DOHH2 (cell line): Measurements from ENCODE around the gene DOCK8.
"Not testable (repeated sequence)": the region's sequence is repeated elsewhere in the genome, so short reads cannot be mapped to it uniquely, and the experiment has no call there.

Source experiments
- H3F3A ChIP-seq: fragments of 200-600 bp; sonication (generic), shearing (Covaris generic); 2 replicates; pipeline ENCODE4 v1.6.0; 2016; ENCODE audit warnings: antibody characterized with exemption, mild to moderate bottlenecking; ENCODE audit not compliant: control insufficient read depth, insufficient read depth
- H3K27ac ChIP-seq: fragments of 200-600 bp; sonication (generic); 2 replicates; pipeline ENCODE4 v1.5.1; 2014; ENCODE audit warnings: low read depth, mild to moderate bottlenecking, low read length, moderate library complexity
- H3K27me3 ChIP-seq: fragments of 200-600 bp; sonication (generic); 2 replicates; pipeline ENCODE4 v1.6.1; 2014; ENCODE audit warnings: mild to moderate bottlenecking, low read length, mixed read lengths; ENCODE audit not compliant: control insufficient read depth
- H3K36me3 ChIP-seq: fragments of 200-600 bp; sonication (generic); 2 replicates; pipeline ENCODE4 v1.6.1; 2014; ENCODE audit warnings: mild to moderate bottlenecking, low read length, moderate library complexity, mixed read lengths; ENCODE audit not compliant: control insufficient read depth
- H3K4me1 ChIP-seq: fragments of 200-600 bp; sonication (generic); 2 replicates; pipeline ENCODE4 v1.6.1; 2014; ENCODE audit warnings: mild to moderate bottlenecking, low read length, mixed read lengths; ENCODE audit not compliant: control insufficient read depth
- H3K4me2 ChIP-seq: fragments of 200-600 bp; sonication (generic); 2 replicates; pipeline ENCODE4 v1.6.0; 2014; ENCODE audit warnings: mild to moderate bottlenecking, low read length, moderate library complexity
- H3K4me3 ChIP-seq: fragments of 200-600 bp; sonication (generic); 2 replicates; pipeline ENCODE4 v1.5.1; 2014; ENCODE audit warnings: mild to moderate bottlenecking, low read length, mixed read lengths
- H3K79me2 ChIP-seq: fragments of 200-600 bp; sonication (generic); 2 replicates; pipeline ENCODE4 v1.6.1; 2014; ENCODE audit warnings: mild to moderate bottlenecking, low read length, mixed read lengths; ENCODE audit not compliant: control insufficient read depth
- H3K9me2 ChIP-seq: fragments of 200-600 bp; sonication (generic); replicated peaks from 2 replicates; pipeline ENCODE4 v1.6.1; 2014; ENCODE audit warnings: mild to moderate bottlenecking, low read length, mixed read lengths; ENCODE audit not compliant: control insufficient read depth
- H3K9me3 ChIP-seq: fragments of 200-600 bp; sonication (generic); 2 replicates; pipeline ENCODE4 v1.6.1; 2014; ENCODE audit warnings: antibody characterized with exemption, low read length, mixed read lengths; ENCODE audit not compliant: control insufficient read depth, insufficient read depth
- H4K20me1 ChIP-seq: fragments of 200-600 bp; sonication (generic); 2 replicates; pipeline ENCODE4 v1.6.0; 2014; ENCODE audit warnings: low read depth, mild to moderate bottlenecking, antibody characterized with exemption, low read length, moderate library complexity; ENCODE audit not compliant: control insufficient read depth, insufficient read depth
- EZH2phosphoT487 ChIP-seq: fragments of 200-600 bp; sonication (generic); IDR thresholded peaks from 2 replicates; pipeline ENCODE4 v1.6.1; 2017; ENCODE audit warnings: borderline replicate concordance, mild to moderate bottlenecking, antibody characterized with exemption, low read length, moderate library complexity, mixed read lengths
- TF ChIP-seq, protein P1 (sequence below): fragments of 200-600 bp; sonication (generic); IDR thresholded peaks from one replicate; pipeline ENCODE4 v1.5.1; 2014; ENCODE audit warnings: antibody characterized with exemption, mild to moderate bottlenecking, low read depth, low read length; ENCODE audit not compliant: poor library complexity, severe bottlenecking

DOCK8 gene

DNA sequence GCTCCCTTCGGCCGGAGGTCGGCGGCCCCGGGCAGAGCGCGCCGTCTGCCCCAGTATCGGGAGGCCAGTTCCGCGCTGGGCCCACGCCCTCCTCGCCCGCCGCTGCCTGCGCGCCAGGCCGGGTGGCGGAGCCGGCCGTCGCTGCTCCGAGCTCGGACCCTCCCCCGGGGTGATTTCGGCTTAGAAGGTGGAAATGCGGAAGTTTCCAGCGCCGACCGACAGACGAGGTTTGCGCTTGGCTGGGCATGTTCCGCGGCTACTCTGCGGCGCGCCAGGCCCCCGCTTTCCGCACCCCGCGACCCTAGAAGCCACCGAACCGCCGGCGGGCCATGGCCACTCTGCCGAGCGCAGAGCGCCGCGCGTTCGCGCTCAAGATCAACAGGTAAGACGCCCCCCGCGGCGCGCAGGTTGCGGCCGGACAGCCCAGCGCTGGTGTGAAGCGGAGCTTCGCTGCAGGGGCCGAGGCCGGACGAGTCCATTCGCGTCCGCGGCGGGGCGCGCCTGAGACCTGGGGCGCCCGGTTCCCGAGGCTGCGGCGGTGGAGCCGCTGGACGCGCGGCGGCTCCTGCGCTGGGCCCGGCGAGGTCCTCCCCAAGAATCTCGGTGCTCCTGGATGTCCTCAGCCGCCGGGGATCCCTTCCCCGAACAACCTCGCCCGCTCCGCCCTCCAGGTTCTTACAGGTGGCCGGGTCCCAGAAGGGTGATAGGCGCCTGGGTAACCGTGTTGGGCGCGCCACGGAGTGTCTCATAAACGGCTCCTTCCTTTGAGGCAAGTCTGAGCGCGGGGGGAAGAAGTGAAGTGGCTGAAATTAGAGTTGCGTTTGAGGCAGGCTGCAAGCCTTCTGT is at the start of gene DOCK8:
Gene DOCK8 (plus strand): TSS at position 218 of the 846 bp plus-strand sequence. CDS start 112 bp downstream, at position 330.
- H3K27ac ChIP-seq, result peak within 1 kb of the TSS; percentile 31
- TF ChIP-seq EZH2phosphoT487, result no peak
- TF ChIP-seq, protein P1, sequence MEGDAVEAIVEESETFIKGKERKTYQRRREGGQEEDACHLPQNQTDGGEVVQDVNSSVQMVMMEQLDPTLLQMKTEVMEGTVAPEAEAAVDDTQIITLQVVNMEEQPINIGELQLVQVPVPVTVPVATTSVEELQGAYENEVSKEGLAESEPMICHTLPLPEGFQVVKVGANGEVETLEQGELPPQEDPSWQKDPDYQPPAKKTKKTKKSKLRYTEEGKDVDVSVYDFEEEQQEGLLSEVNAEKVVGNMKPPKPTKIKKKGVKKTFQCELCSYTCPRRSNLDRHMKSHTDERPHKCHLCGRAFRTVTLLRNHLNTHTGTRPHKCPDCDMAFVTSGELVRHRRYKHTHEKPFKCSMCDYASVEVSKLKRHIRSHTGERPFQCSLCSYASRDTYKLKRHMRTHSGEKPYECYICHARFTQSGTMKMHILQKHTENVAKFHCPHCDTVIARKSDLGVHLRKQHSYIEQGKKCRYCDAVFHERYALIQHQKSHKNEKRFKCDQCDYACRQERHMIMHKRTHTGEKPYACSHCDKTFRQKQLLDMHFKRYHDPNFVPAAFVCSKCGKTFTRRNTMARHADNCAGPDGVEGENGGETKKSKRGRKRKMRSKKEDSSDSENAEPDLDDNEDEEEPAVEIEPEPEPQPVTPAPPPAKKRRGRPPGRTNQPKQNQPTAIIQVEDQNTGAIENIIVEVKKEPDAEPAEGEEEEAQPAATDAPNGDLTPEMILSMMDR, result peak; percentile 60
- peak within 1 kb of the TSS; percentile 87 for H3K4me3 ChIP-seq
- peak within 1 kb of the TSS; percentile 76 for H3K4me2 ChIP-seq
- H3K27me3 ChIP-seq, result no peaks in the 10 kb centered on the region
- no peaks in the 10 kb centered on the region for H3K9me2 ChIP-seq
- no peaks in the 10 kb centered on the region for H3K36me3 ChIP-seq
- peaks cover 44% of the 10 kb centered on the region for H3K4me1 ChIP-seq
- no peaks in the 10 kb centered on the region for H4K20me1 ChIP-seq
- peaks cover 11% of the 10 kb centered on the region for H3K79me2 ChIP-seq
- H3K9me3 ChIP-seq, result no peaks in the 10 kb centered on the region
- peaks cover 9% of the 10 kb centered on the region; the same call in 1 of the 2 replicates for H3F3A ChIP-seq

DNA sequence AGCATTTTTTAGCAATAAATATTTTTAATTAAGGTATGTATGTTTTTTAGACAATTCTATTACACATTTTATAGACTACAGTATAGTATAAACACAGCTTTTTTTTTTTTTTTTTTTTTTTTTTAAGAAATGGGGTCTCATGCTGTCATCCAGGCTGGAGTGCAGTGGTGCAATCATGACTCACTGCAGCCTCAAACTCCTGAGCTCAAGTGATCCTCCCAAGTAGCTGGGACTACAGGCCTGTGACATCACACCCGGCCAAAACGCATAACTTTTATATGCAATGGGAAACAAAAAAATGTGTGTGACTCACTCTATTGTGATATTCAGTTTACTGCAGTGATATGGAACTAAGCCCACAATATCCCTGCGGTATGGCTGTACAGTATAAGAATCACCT is 44.9 kb upstream of the DOCK8 start:
- not testable (repeated sequence) for H3K4me3 ChIP-seq, H3K9me3 ChIP-seq, H3K27ac ChIP-seq, H3F3A ChIP-seq, H3K27me3 ChIP-seq, H3K79me2 ChIP-seq, H3K4me2 ChIP-seq, H4K20me1 ChIP-seq, H3K36me3 ChIP-seq, H3K4me1 ChIP-seq, H3K9me2 ChIP-seq

DNA sequence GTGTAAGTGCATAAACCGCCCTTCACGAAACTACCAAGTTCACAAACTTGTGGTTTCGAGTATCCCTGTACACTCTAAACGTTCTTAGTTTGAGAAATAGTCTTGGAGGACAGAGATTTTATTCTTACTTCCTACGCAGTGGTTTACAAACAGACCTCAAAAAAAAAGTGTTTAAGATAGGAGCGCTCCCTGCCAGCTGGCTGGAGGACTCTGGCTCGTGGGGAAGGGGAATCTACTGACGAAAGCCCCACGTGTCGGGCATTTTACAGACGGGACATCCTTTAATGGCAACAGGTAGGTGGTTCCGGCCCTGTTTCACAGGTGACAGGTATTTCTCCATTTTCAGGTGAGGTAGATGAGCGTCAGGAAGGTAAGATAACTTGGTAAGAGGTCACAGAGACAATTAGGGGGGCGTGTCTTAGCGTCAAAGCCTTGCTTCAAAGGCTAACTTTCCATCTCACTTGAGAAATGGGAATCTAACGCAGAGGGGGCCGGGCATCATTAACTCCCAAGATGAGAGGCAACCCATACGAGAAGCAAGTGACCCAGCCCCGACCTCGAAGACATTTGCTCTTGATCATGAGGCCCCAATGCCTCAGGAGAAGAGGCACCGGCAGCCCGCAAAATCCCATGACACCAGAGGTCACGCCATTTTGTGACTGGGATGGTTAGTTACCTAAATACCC is 36.4 kb upstream of the DOCK8 start:
- H3K9me3 ChIP-seq, H4K20me1 ChIP-seq, H3K27ac ChIP-seq: not testable (repeated sequence)

DNA sequence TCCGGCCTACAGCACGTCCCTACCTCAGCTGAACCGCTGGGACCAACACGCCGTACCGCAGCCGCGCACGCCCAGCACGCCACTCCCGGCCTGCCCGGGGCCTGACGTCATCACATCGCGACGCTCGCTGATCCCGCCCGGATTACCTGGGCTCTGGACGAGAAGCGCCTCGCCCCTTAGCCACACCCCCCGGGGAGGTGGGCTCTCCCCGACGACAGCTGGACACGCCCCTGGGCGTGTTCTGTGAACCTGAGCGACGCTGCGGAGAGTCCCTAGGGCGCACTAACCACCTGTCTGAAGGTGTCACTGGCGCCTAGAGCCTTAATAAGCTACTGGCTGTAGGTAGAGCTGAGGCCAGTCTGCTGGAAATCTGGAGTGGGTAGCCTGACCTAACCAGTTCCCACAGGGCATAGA is 35.7 kb upstream of the DOCK8 start, which contains the start of gene ZNG1A:
Gene ZNG1A (minus strand): TSS at position 87 of the 414 bp plus-strand sequence. CDS start 87 bp downstream, outside the sequence.
- H3K27ac ChIP-seq, H3K9me2 ChIP-seq, H3K9me3 ChIP-seq, H3K4me1 ChIP-seq, H4K20me1 ChIP-seq, H3K27me3 ChIP-seq, H3F3A ChIP-seq, H3K79me2 ChIP-seq, H3K36me3 ChIP-seq: not testable (repeated sequence)
- Histone ChIP-seq H3K4me3 (peak within 1 kb of the TSS; percentile 56), H3K4me2 (peak within 1 kb of the TSS; percentile 56)

More for the DNA sequence above, 36.4 kb upstream of the DOCK8 start:
- not testable (repeated sequence) for H3K79me2 ChIP-seq, H3K36me3 ChIP-seq, H3K9me2 ChIP-seq, H3K4me1 ChIP-seq, H3F3A ChIP-seq, H3K27me3 ChIP-seq
- Histone ChIP-seq H3K4me2 (peak overlapping the region; percentile 56), H3K4me3 (peak overlapping the region; percentile 56)

DNA sequence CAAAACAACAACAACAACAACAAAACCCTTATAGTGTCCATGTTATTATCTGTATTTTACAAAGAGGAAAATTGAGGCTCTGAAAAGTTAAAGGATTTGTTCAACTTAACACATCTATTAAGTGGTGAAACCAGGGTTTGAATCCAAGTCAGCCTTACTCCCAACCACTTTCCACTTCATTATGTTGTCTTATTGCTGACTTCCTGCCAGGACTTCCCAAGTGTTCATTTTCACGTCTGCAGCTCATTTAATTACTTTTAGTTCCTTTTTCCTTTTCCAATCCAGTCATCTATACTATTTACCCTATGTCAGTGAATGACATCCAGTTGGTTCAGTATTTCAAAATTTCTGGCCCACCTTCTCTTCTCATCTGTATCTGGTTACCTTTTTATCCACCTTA is 15.1 kb upstream of the DOCK8 start:
- not testable (repeated sequence) for H3K79me2 ChIP-seq, H3K4me2 ChIP-seq, H3F3A ChIP-seq, H3K9me3 ChIP-seq, H3K4me1 ChIP-seq, H3K27ac ChIP-seq, H3K4me3 ChIP-seq, H4K20me1 ChIP-seq, H3K27me3 ChIP-seq, H3K9me2 ChIP-seq, H3K36me3 ChIP-seq
